Smooth muscle cell (in vitro differentiated cells): ENCODE results near the gene ESRRB. TPM values are rescaled to one million over a fixed set of nuclear protein-coding genes. Genes with fewer than 3 reads are reported as not detected.

Source experiments
- DNase-seq: peaks from one replicate; lab custom pipeline; 2025; ENCODE audit not compliant: unreplicated experiment; lab: John Stamatoyannopoulos, UW
- H2AFZ ChIP-seq: fragments of 200-600 bp; sonication (generic); 2 replicates; pipeline ENCODE4 v1.6.0; 2016; ENCODE audit warnings: antibody characterized with exemption, low read depth, mild to moderate bottlenecking
- H3F3A ChIP-seq: fragments of 200-600 bp; sonication (generic); 2 replicates; pipeline ENCODE4 v1.6.0; 2017; ENCODE audit warnings: antibody characterized with exemption, low read depth
- H3K27ac ChIP-seq: fragments of 200-600 bp; sonication (generic); 2 replicates; pipeline ENCODE4 v1.5.1; 2016; ENCODE audit warnings: low read depth, mild to moderate bottlenecking
- H3K27me3 ChIP-seq: fragments of 200-600 bp; sonication (generic); 2 replicates; pipeline ENCODE4 v1.6.1; 2016; ENCODE audit warnings: low read depth, mild to moderate bottlenecking
- H3K36me3 ChIP-seq: fragments of 200-600 bp; sonication (generic); 2 replicates; pipeline ENCODE4 v1.5.1; 2016; ENCODE audit warnings: low read depth
- H3K4me1 ChIP-seq: fragments of 200-600 bp; sonication (generic); 2 replicates; pipeline ENCODE4 v1.5.1; 2016; ENCODE audit warnings: low read depth
- H3K4me2 ChIP-seq: fragments of 200-600 bp; sonication (generic); 2 replicates; pipeline ENCODE4 v1.6.0; 2016; ENCODE audit warnings: mild to moderate bottlenecking
- H3K4me3 ChIP-seq: fragments of 200-600 bp; sonication (generic); 2 replicates; pipeline ENCODE4 v1.5.1; 2016; ENCODE audit warnings: mild to moderate bottlenecking
- H3K79me2 ChIP-seq: fragments of 200-600 bp; sonication (generic); 2 replicates; pipeline ENCODE4 v1.6.0; 2016; ENCODE audit warnings: low read depth, mild to moderate bottlenecking
- H3K9ac ChIP-seq: fragments of 200-600 bp; sonication (generic); 2 replicates; pipeline ENCODE4 v1.6.0; 2016; ENCODE audit warnings: low read depth
- H3K9me3 ChIP-seq: fragments of 200-600 bp; sonication (generic); replicated peaks from 2 replicates; pipeline ENCODE4 v1.5.1; 2016; ENCODE audit warnings: low read depth
- H4K20me1 ChIP-seq: fragments of 200-600 bp; sonication (generic); 2 replicates; pipeline ENCODE4 v1.6.0; 2016; ENCODE audit warnings: low read depth
- CTCF ChIP-seq: fragments of 200-600 bp; sonication (generic); IDR thresholded peaks from 2 replicates; pipeline ENCODE4 v1.5.1; 2017; ENCODE audit warnings: borderline replicate concordance, mild to moderate bottlenecking, antibody characterized with exemption; ENCODE audit not compliant: insufficient read depth, poor library complexity, severe bottlenecking
- WGBS: methylation state at CpG from one replicate; pipeline ENCODE4 v1.1.7; 2016; ENCODE audit warnings: low lambda C conversion rate; 5-methylcytosine and 5-hydroxymethylcytosine counted together
- polyA plus RNA-seq: library from polyadenylated mRNA; unstranded; fragments of >200 nt; fragmentation: Nextera tagmentation; extraction: Ambion mirVana; gene quantifications from 2 replicates; pipeline ENCODE4 v1.2.1, GENCODE V29; 2016
- total RNA-seq: library from RNA; depleted of rRNA; stranded (reverse); fragments of >200 nt; gene quantifications from 2 replicates; pipeline ENCODE4 v1.2.3, GENCODE V29; 2014

The ESRRB gene
- total and polyA plus RNA-seq, 2 experiments from 2014 or later = 0.72 TPM; not detected in 1

DNA sequence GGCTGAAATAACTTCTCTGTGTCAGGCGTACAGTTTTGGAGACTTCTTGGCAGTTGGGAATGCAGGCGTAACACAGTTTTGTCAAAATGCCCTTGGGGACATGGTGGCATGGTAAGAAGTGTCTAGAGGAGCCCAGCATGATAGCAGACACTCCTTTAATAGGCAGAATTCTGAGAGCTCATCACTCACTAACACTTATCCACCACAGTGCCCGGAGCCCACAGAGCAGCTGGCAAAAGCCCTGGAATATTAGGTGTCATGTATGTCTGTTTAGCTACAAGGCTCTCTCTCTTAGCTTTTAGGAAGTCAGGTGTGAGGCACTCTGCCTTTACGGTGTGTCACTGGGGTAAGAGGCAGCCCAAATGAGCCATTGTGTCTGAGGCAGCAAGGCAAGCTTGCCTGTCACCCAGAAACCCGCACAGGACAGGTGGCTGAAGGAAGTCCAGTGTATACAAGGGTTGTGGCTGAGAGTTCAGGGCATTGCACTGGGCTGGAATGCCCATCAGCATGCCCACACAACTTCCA is 96.3 kb downstream of the ESRRB start:
- Histone ChIP-seq H3F3A (no peaks in the 10 kb centered on the region), H3K9me3 (no peaks in the 10 kb centered on the region), H4K20me1 (no peaks in the 10 kb centered on the region), H3K27ac (no peak overlapping the region), H2AFZ (no peak overlapping the region), H3K4me2 (no peak overlapping the region), H3K79me2 (no peaks in the 10 kb centered on the region), H3K4me3 (no peak overlapping the region), H3K27me3 (no peaks in the 10 kb centered on the region), H3K4me1 (no peaks in the 10 kb centered on the region), H3K36me3 (no peaks in the 10 kb centered on the region), H3K9ac (no peak overlapping the region)
- DNase-seq = no peak
- TF ChIP-seq CTCF = no peak
- 91% methylated on average over 5 of the region's 5 CpGs for WGBS

DNA sequence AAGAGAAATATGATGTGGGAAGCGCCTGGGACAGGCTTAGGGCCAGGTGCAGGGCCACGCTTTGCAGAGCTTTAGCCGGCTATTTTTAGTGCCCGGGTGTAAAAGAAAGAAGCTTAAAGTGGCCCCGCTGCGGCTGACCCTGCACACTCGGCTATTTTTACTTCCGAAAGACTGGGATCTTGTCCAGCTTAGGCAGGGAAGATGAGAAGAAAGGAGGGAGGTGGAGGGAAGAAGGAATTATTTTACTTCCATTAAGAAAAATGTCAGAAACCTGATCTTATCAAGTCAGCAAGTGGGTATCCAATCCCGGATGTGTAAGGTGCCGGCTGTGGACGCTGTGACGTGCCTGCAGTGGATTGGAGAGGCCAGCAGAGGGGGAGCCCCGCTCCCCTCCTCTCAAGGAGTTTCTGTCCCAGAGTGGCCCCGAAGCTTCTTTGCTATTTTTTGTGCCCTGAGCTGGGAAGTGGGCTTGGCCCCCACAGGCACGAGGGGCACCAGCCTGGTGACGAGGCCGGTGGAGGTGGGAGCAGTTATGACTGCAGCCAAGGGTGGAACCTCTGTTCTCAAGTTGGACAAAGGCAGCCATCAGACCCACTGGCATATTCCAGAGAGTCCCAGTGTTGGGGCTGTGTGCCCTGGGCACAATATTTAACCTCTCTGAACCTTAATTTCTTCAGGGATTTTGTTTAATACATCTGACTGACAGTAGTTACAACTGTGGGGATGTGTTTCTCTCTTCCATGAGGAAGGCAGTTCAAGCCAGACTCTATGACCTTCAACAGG is 97.7 kb downstream of the ESRRB start:
- DNase-seq = no peak
- TF ChIP-seq CTCF = no peak
- Histone ChIP-seq H3K4me1 (no peaks in the 10 kb centered on the region), H3K9me3 (no peaks in the 10 kb centered on the region), H3F3A (no peaks in the 10 kb centered on the region), H3K9ac (no peak overlapping the region), H3K36me3 (no peaks in the 10 kb centered on the region), H2AFZ (no peak overlapping the region), H3K27me3 (no peaks in the 10 kb centered on the region), H3K27ac (no peak overlapping the region), H3K4me3 (no peak overlapping the region), H3K4me2 (no peak overlapping the region), H3K79me2 (no peaks in the 10 kb centered on the region), H4K20me1 (no peaks in the 10 kb centered on the region)
- WGBS = 72% methylated on average over 17 of the region's 17 CpGs

- H3K4me2 ChIP-seq = no peak overlapping the region
- no peak overlapping the region for H2AFZ ChIP-seq
- no peaks in the 10 kb centered on the region for H3K36me3 ChIP-seq
- H3K9me3 ChIP-seq = no peaks in the 10 kb centered on the region
- H3K4me3 ChIP-seq = no peak overlapping the region
- no peaks in the 10 kb centered on the region for H3F3A ChIP-seq
- no peaks in the 10 kb centered on the region for H3K27me3 ChIP-seq
- no peak for DNase-seq
- no peaks in the 10 kb centered on the region for H4K20me1 ChIP-seq
- no peak for TF ChIP-seq CTCF
- H3K27ac ChIP-seq = no peak overlapping the region
- no peaks in the 10 kb centered on the region for H3K79me2 ChIP-seq
- WGBS = 50% methylated on average over 1 of the region's 1 CpG
- no peak overlapping the region for H3K9ac ChIP-seq
- H3K4me1 ChIP-seq = no peaks in the 10 kb centered on the region
These were observed 104.5 kb downstream of the ESRRB start for GRCh38 chr14:76480426-76480825.

- H3K9me3 ChIP-seq = no peaks in the 10 kb centered on the region
- no peak overlapping the region for H3K4me3 ChIP-seq
- H3F3A ChIP-seq = no peaks in the 10 kb centered on the region
- peaks cover 4% of the 10 kb centered on the region for H3K27me3 ChIP-seq
- no peak for TF ChIP-seq CTCF
- no peak overlapping the region for H2AFZ ChIP-seq
- DNase-seq = no peak
- no peaks in the 10 kb centered on the region for H3K36me3 ChIP-seq
- no peak overlapping the region for H3K27ac ChIP-seq
- H3K4me2 ChIP-seq = no peak overlapping the region
- no peaks in the 10 kb centered on the region for H3K79me2 ChIP-seq
- H3K9ac ChIP-seq = no peak overlapping the region
- peaks cover 6% of the 10 kb centered on the region for H3K4me1 ChIP-seq
- no peaks in the 10 kb centered on the region for H4K20me1 ChIP-seq
- WGBS = 84% methylated on average over 5 of the region's 5 CpGs
These were observed 108.4 kb downstream of the ESRRB start for GRCh38 chr14:76484355-76484754.
